ENCODE data around the gene LIN37. TPM values are rescaled to one million over a fixed set of nuclear protein-coding genes. Genes with fewer than 3 reads are reported as not detected.

The LIN37 gene
- total and polyA plus RNA-seq, 8 donors: 1.7 to 44.0 (median 4.5) TPM

- no peak for FAIRE-seq
- Histone ChIP-seq H3K4me1 (no peaks in the 10 kb centered on the region), H3K4me3 (no peak overlapping the region), H3K27ac (no peak overlapping the region), H3K27me3 (no peaks in the 10 kb centered on the region), H3K36me3 (no peaks in the 10 kb centered on the region), H3K9me3 (no peaks in the 10 kb centered on the region)
- peak in 1 of 4 donors; percentile 10 for ATAC-seq
- TF ChIP-seq CTCF (IDR thresholded peaks at IDR 0.05): no peak
- intact Hi-C loops (cut with DNase I): no loop called here
- 40 to 41% methylated on average over 39 of the region's 39 CpGs for WGBS, 2 donors
- DNase-seq: peak in 2 of 6 donors; percentile 22 to 44
Observed at GRCh38 chr19:35796645-35797542, 48.5 kb downstream of the LIN37 start.

GRCh38 chr19:35797663-35798062 is 49.3 kb downstream of the LIN37 start:
- no peaks in the 10 kb centered on the region for H3K27me3 ChIP-seq
- peak in 4 of 6 donors; percentile 23 to 58 (median 56) for DNase-seq

GRCh38 chr19:35801828-35802227 is 53.5 kb downstream of the LIN37 start:
- no peak for FAIRE-seq

More at GRCh38 chr19:35797663-35798062, 49.3 kb downstream of the LIN37 start:
- no peak overlapping the region for H3K27ac ChIP-seq
- H3K4me3 ChIP-seq: no peak overlapping the region
- H3K36me3 ChIP-seq: no peaks in the 10 kb centered on the region
- FAIRE-seq (no peak), ATAC-seq (peak; percentile 46 to 90 (median 60))
- no peak for TF ChIP-seq CTCF (IDR thresholded peaks at IDR 0.05)
- H3K9me3 ChIP-seq: no peaks in the 10 kb centered on the region
- no peaks in the 10 kb centered on the region for H3K4me1 ChIP-seq
- intact Hi-C loops (cut with DNase I): no loop called here
- 34 to 36% methylated on average over 13 to 15 of the region's 15 CpGs for WGBS, 2 donors

More at GRCh38 chr19:35801828-35802227, 53.5 kb downstream of the LIN37 start:
- intact Hi-C loops (cut with DNase I): no loop called here
- H3K27ac ChIP-seq: no peak overlapping the region
- ATAC-seq (no peak), DNase-seq (no peak)
- no peak for TF ChIP-seq CTCF (IDR thresholded peaks at IDR 0.05)
- H3K4me3 ChIP-seq: no peak overlapping the region
- no peaks in the 10 kb centered on the region for H3K4me1 ChIP-seq
- H3K9me3 ChIP-seq: no peaks in the 10 kb centered on the region
- no peaks in the 10 kb centered on the region for H3K36me3 ChIP-seq
- H3K27me3 ChIP-seq: no peaks in the 10 kb centered on the region
- 75 to 77% methylated on average over 3 of the region's 3 CpGs for WGBS, 2 donors

Other genes starting within 250 kb of the LIN37 start
- 10 to 100 TPM; 48.5 to 86.7 (median 60.0) TPM for gene DMKN, start 234.9 kb upstream of the LIN37 start, total RNA-seq
- gene DMKN, start 234.9 kb upstream of the LIN37 start, polyA plus RNA-seq: 100 to 1,000 TPM; 133 to 197 TPM
- gene SBSN, start 220.3 kb upstream of the LIN37 start, total RNA-seq: not detected
- under 1 TPM; 0.15 to 0.16 TPM for gene SBSN, start 220.3 kb upstream of the LIN37 start, polyA plus RNA-seq
- gene GAPDHS, start 215.1 kb upstream of the LIN37 start, total RNA-seq: not detected
- not detected for gene GAPDHS, start 215.1 kb upstream of the LIN37 start, polyA plus RNA-seq
- gene TMEM147, start 202.9 kb upstream of the LIN37 start, total RNA-seq: 10 to 100 TPM; 44.3 to 63.9 (median 51.5) TPM
- 10 to 100 TPM; 70.2 to 91.1 TPM for gene TMEM147, start 202.9 kb upstream of the LIN37 start, polyA plus RNA-seq
- gene ATP4A, start 184.9 kb upstream of the LIN37 start, total RNA-seq: 1 to 10 TPM in 4 of 6 donors, under 1 TPM in 2; 0.28 to 3.0 (median 2.0) TPM
- 10 to 100 TPM in 1 of 2 donors, 1 to 10 TPM in 1; 6.0 to 10.8 TPM for gene ATP4A, start 184.9 kb upstream of the LIN37 start, polyA plus RNA-seq
- gene PMIS2, start 162.4 kb upstream of the LIN37 start, total RNA-seq: not detected
- not detected for gene PMIS2, start 162.4 kb upstream of the LIN37 start, polyA plus RNA-seq
- gene HAUS5, start 135.8 kb upstream of the LIN37 start, total RNA-seq: 10 to 100 TPM in 1 of 6 donors, 1 to 10 TPM in 5; 5.6 to 10.6 (median 6.5) TPM
- 10 to 100 TPM; 22.1 to 22.5 TPM for gene HAUS5, start 135.8 kb upstream of the LIN37 start, polyA plus RNA-seq
- 10 to 100 TPM; 18.2 to 34.0 (median 28.3) TPM for gene RBM42, start 119.5 kb upstream of the LIN37 start, total RNA-seq
- 10 to 100 TPM; 38.1 to 38.6 TPM for gene RBM42, start 119.5 kb upstream of the LIN37 start, polyA plus RNA-seq
- 1 to 10 TPM in 3 of 6 donors, under 1 TPM in 3; 0.32 to 1.5 (median 0.99) TPM for gene ETV2, start 106.8 kb upstream of the LIN37 start, total RNA-seq
- gene ETV2, start 106.8 kb upstream of the LIN37 start, polyA plus RNA-seq: 1 to 10 TPM; 1.5 to 4.1 TPM
- gene COX6B1, start 100.3 kb upstream of the LIN37 start, total RNA-seq: 100 to 1,000 TPM; 119 to 164 (median 147) TPM
- 100 to 1,000 TPM; 328 to 491 TPM for gene COX6B1, start 100.3 kb upstream of the LIN37 start, polyA plus RNA-seq
- gene UPK1A, start 82.1 kb upstream of the LIN37 start, total RNA-seq: not detected
- under 1 TPM in 1 of 2 donors, not detected in 1; 0.16 TPM for gene UPK1A, start 82.1 kb upstream of the LIN37 start, polyA plus RNA-seq
- under 1 TPM in 1 of 6 donors, not detected in 5; 0.13 TPM for gene ZBTB32, start 44.0 kb upstream of the LIN37 start, total RNA-seq
- gene ZBTB32, start 44.0 kb upstream of the LIN37 start, polyA plus RNA-seq: under 1 TPM in 1 of 2 donors, not detected in 1; 0.14 TPM
- 10 to 100 TPM; 16.7 to 28.4 (median 23.8) TPM for gene KMT2B, start 30.6 kb upstream of the LIN37 start, total RNA-seq
- gene KMT2B, start 30.6 kb upstream of the LIN37 start, polyA plus RNA-seq: 10 to 100 TPM; 56.0 to 59.9 TPM
- 1 to 10 TPM; 1.3 to 9.4 (median 6.4) TPM for gene IGFLR1, start 6.1 kb upstream of the LIN37 start, total RNA-seq
- 10 to 100 TPM in 1 of 2 donors, 1 to 10 TPM in 1; 7.4 to 17.3 TPM for gene IGFLR1, start 6.1 kb upstream of the LIN37 start, polyA plus RNA-seq
- 10 to 100 TPM in 5 of 6 donors, 1 to 10 TPM in 1; 9.7 to 14.3 (median 11.7) TPM for gene U2AF1L4, start 3.2 kb upstream of the LIN37 start, total RNA-seq
- gene U2AF1L4, start 3.2 kb upstream of the LIN37 start, polyA plus RNA-seq: 100 to 1,000 TPM in 1 of 2 donors, 10 to 100 TPM in 1; 62.7 to 124 TPM
- 10 to 100 TPM; 26.7 to 38.2 (median 35.1) TPM for gene PSENEN, start 2.9 kb upstream of the LIN37 start, total RNA-seq
- 10 to 100 TPM; 53.5 to 64.6 TPM for gene PSENEN, start 2.9 kb upstream of the LIN37 start, polyA plus RNA-seq
- 10 to 100 TPM in 3 of 6 donors, 1 to 10 TPM in 3; 3.4 to 16.4 (median 11.7) TPM for gene HSPB6, start 8.5 kb downstream of the LIN37 start, total RNA-seq
- 10 to 100 TPM; 42.2 to 59.8 TPM for gene HSPB6, start 8.5 kb downstream of the LIN37 start, polyA plus RNA-seq
- 1 to 10 TPM; 7.2 to 9.9 (median 8.6) TPM for gene PROSER3, start 9.6 kb downstream of the LIN37 start, total RNA-seq
- gene PROSER3, start 9.6 kb downstream of the LIN37 start, polyA plus RNA-seq: 10 to 100 TPM in 1 of 2 donors, 1 to 10 TPM in 1; 7.8 to 19.6 TPM
- 10 to 100 TPM in 2 of 6 donors, 1 to 10 TPM in 4; 2.7 to 13.9 (median 8.0) TPM for gene ARHGAP33, start 27.0 kb downstream of the LIN37 start, total RNA-seq
- 10 to 100 TPM; 23.8 to 39.6 TPM for gene ARHGAP33, start 27.0 kb downstream of the LIN37 start, polyA plus RNA-seq
- 1 to 10 TPM in 5 of 6 donors, under 1 TPM in 1; 0.95 to 6.4 (median 2.7) TPM for gene PRODH2, start 64.3 kb downstream of the LIN37 start, total RNA-seq
- 10 to 100 TPM; 13.8 to 21.5 TPM for gene PRODH2, start 64.3 kb downstream of the LIN37 start, polyA plus RNA-seq
- gene NPHS1, start 103.9 kb downstream of the LIN37 start, total RNA-seq: 10 to 100 TPM; 11.5 to 21.3 (median 15.1) TPM
- gene NPHS1, start 103.9 kb downstream of the LIN37 start, polyA plus RNA-seq: 10 to 100 TPM; 17.1 to 32.3 TPM
- gene KIRREL2, start 108.3 kb downstream of the LIN37 start, total RNA-seq: 10 to 100 TPM; 28.5 to 89.0 (median 47.9) TPM
- gene KIRREL2, start 108.3 kb downstream of the LIN37 start, polyA plus RNA-seq: 10 to 100 TPM; 38.1 to 49.7 TPM
- 10 to 100 TPM; 39.2 to 71.8 (median 47.1) TPM for gene APLP1, start 120.0 kb downstream of the LIN37 start, total RNA-seq
- gene APLP1, start 120.0 kb downstream of the LIN37 start, polyA plus RNA-seq: 100 to 1,000 TPM; 100 to 154 TPM
- 10 to 100 TPM in 1 of 6 donors, 1 to 10 TPM in 5; 3.1 to 10.4 (median 4.2) TPM for gene NFKBID, start 152.0 kb downstream of the LIN37 start, total RNA-seq
- 10 to 100 TPM; 15.7 to 16.7 TPM for gene NFKBID, start 152.0 kb downstream of the LIN37 start, polyA plus RNA-seq
- gene HCST, start 154.0 kb downstream of the LIN37 start, total RNA-seq: 1 to 10 TPM in 4 of 6 donors, under 1 TPM in 2; 0.46 to 7.4 (median 1.7) TPM
- gene HCST, start 154.0 kb downstream of the LIN37 start, polyA plus RNA-seq: 10 to 100 TPM in 1 of 2 donors, 1 to 10 TPM in 1; 2.3 to 10.2 TPM
- 10 to 100 TPM in 3 of 6 donors, 1 to 10 TPM in 3; 2.5 to 73.8 (median 11.0) TPM for gene TYROBP, start 159.7 kb downstream of the LIN37 start, total RNA-seq
- 10 to 100 TPM; 17.4 to 22.8 TPM for gene TYROBP, start 159.7 kb downstream of the LIN37 start, polyA plus RNA-seq
- 1 to 10 TPM; 4.9 to 9.8 (median 6.2) TPM for gene LRFN3, start 187.8 kb downstream of the LIN37 start, total RNA-seq
- 1 to 10 TPM; 6.7 to 7.6 TPM for gene LRFN3, start 187.8 kb downstream of the LIN37 start, polyA plus RNA-seq
- 10 to 100 TPM in 5 of 6 donors, 1 to 10 TPM in 1; 8.7 to 16.6 (median 10.8) TPM for gene SDHAF1, start 246.6 kb downstream of the LIN37 start, total RNA-seq
- 10 to 100 TPM; 15.8 to 21.0 TPM for gene SDHAF1, start 246.6 kb downstream of the LIN37 start, polyA plus RNA-seq